ELR (cell line): ENCODE data around the gene PLBD1.
A peak's percentile ranks its signal among the peaks of the same experiment; 100 is the strongest.

Experiments used
- DNase-seq: peaks from one replicate; pipeline ENCODE4 v3.0.0-alpha.2; 2015; ENCODE audit warnings: low read depth

The PLBD1 gene, protein sequence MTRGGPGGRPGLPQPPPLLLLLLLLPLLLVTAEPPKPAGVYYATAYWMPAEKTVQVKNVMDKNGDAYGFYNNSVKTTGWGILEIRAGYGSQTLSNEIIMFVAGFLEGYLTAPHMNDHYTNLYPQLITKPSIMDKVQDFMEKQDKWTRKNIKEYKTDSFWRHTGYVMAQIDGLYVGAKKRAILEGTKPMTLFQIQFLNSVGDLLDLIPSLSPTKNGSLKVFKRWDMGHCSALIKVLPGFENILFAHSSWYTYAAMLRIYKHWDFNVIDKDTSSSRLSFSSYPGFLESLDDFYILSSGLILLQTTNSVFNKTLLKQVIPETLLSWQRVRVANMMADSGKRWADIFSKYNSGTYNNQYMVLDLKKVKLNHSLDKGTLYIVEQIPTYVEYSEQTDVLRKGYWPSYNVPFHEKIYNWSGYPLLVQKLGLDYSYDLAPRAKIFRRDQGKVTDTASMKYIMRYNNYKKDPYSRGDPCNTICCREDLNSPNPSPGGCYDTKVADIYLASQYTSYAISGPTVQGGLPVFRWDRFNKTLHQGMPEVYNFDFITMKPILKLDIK

DNA sequence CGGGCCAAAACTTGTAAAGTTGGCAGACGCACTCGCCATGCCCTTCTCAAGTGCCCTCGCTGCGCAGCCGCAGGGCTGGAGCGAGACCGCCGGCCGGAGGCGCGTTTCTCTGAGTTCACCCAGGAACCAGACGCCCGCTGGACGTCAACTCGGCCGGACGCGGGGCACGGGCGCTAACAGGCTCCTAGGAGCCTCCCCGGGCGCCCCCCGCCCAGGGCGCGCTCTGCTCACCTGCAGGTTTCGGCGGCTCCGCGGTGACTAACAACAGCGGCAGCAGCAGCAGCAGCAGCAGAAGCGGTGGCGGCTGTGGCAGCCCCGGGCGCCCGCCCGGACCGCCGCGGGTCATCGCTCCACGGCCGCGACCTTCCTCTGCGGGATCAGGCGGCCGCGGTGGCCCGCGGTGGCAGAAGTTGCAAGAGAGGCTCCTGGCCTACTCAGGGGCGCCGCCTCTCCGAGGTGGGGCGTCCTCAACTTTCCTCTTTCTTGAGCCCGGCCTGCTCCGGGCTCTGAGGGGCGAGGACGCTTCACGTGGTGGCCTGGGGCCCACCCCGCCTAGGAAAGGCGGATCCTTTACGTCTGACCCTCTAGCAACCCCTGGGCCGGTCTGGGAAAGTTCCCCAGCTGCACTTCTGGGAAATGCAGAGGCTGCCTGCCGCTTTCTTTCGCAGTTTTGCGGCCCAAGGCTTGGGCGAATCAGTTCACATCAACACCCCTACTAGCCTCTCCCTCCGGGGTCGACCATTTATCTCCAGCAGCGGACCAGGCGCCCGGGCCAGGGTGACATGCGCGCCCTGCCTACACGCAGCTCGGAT is at the start of gene PLBD1:
PLBD1 (minus strand) TSS at position 533 of the 812 bp plus-strand sequence; CDS start at position 346, 187 bp downstream.
- peak; percentile 5 for DNase-seq

DNA sequence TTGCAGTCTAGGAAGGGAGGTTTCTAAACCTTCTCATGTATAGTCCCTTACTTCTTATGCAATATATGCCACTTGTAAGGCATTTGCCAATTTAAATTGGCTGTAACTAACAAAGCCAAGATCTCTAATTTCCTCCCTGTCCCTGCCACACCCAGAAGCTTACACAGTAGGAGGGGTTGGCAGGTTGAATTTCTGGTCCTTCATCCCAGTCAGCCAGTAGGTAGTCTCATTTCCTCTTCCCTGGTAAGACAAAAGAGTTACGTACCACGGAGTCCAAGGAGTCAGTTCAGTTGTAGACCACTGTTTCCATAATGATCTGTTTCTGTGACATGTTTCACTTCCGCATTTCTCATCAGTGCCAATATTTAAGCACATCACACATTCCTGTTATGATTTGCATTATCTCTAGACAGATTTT is 47.0 kb upstream of the PLBD1 start:
- DNase-seq, result no peak

DNA sequence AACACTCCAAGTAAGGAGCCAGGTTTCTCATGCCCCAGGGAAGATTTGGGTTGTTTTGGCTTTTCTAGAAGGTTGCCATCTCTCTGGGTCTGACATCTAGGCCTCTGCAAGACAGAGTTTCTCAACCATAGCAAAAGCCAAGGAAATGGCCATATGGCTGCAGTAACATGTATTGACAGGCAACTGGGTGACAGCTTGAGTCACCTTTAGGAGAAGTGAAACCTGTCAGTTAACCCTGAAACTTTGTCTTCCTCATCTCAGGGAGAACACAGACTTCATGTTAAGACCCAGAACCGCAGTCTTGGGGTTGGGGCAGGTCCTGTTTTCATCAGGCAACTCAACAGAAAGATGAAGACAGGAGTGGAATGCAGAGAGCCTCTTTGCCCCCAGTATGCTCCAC is 46.0 kb upstream of the PLBD1 start:
- no peak for DNase-seq

DNA sequence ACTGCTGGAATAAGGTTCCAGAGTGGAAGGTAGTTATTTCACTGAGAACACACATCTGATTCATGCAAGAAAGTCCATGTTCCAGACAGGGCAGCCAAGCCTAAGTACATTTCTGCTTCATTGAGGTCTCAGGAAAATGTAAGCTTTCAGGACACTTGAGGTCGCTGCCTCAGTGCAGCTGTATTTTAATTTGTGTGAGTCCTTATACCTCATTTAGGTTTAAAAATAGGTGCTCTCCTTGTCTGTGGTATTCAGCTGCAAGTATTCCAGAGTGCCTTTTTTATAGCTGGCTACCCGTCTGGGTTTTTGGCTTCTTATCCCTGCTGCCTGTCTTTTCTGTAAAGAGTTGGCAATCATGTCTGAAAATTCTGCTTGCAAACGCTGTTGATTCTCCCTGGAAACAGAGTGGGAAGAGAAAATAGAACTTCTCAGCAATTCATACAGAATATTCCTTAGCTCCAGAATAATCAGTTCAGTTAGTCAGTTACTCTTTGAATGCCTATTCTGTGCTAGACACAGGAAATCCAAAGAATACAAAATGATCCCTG is 45.3 kb upstream of the PLBD1 start:
- DNase-seq, result no peak

DNA sequence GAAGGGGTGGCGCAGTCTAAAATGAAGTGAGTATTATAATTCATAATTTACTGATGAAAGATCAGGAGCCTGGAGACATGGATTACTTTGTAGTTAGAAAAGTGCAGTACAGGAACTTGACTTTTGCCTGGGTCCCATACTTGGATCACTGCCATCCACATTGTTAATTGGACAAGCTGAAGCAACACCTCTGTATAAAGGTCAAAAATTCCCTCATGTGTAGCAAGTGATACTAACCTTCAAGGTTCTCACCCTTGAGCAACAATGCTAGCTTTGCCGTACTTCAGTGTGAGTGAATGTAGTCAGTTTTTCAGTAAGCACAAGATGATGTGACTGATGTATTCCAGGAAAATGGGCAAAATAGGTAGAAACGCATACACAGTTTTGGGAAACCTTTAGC is 44.6 kb upstream of the PLBD1 start:
- DNase-seq, result no peak

DNA sequence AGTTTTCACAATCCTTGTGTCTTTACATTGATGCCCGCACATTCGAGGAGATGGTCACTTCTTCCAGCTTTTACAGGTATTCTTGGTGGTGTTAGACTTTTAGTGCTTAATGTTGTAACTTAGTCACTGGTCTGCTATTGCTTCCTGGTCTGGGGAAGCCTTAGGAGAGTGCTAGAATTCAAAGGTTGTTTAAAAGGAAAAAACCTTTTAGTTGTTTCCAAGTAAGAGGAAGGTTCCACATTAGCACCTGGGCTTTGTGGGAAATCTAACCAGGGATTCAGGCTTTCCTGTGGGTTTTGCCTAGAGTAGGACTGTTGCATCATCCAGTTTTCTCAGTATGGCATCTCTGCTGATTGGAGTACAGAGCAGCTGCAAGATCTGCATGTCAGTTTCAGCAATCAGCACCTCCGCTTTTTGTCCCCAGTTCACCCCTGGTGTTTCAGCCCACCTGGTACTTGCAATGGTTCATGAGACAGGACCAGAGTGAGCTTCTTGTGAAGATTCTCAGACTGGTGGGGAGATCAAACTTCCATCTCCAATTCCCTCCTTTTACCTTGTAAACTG is 44.0 kb upstream of the PLBD1 start:
- no peak for DNase-seq

DNA sequence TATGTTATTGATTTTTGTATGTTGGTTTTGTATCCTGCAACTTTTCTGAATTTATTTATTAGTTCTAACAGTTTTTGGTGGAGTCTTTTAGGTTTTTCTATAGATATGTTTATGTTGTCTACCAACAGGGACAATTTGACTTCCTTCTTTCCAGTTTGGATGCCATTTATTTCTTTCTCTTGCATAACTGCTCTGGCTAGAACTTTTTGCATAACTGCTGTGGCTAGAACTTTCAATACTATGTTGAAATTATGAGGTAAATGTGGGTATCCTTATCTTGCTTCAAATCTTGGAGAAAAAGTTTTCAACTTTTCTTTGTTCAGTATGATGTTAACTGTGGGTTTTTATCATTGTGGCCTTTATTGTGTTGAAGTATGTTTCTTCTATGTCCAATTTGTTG is 39.9 kb upstream of the PLBD1 start:
- DNase-seq, result no peak

DNA sequence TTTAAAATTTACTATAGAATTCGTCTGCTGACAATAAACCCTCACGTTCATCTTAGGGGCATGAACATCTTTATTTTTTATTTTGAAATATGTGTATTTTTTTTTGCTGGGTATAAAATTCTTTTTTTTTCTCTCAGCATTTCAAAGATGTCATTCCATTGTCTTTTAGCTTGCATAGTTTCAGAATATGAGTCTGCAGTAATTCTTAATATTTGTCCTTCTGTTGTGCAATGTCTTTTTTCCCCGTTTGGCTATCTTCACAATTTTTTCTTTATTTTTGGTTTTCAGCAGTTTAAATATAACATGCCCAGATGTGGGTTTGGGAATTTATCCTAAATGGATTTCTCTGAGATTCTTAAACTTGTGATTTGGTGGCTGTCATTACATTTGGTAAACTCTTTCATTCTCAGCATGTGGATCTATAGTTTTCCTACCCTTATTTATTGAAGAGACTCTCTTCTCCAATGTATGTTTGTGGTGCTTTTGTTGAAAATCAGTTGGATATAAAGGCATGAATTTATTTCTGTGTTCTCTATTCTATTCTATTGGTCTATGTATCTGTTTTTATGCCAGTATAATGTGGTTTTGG is 37.8 kb upstream of the PLBD1 start:
- peak; percentile 6 for DNase-seq

DNA sequence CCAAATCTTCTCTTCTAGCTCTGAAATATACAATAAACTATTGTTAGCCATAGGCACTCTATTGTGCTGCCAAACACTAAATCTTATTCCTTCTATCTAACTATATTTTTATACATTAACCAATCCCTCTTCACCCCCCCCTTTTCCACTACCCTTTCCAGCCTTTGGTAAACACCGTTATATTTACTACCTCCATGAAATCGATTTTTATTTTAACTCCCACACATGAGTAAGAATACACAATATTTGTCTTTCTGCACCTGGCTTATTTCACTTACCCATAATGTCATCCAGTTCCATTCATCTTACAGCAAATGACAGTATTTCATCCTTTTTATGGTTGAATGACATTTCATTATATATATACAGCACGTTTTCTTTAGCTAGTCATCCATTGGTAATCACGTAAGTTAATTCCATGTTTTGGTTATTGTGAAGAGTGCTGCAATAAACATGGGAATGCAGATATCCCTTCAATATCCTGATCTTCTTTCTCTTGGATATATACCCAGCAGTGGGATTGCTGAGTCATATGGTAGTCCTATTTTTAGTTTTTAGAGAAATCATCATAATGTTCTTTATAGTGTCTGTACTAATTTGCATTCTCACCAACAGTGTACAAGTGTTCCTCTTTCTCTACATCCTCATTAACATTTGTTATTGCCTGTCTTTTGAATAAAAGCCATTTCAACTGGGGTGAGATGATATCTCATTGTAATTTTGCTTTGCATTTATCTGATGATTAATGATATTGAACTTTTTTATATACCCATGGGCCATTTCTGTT is 34.2 kb upstream of the PLBD1 start:
- no peak for DNase-seq

DNA sequence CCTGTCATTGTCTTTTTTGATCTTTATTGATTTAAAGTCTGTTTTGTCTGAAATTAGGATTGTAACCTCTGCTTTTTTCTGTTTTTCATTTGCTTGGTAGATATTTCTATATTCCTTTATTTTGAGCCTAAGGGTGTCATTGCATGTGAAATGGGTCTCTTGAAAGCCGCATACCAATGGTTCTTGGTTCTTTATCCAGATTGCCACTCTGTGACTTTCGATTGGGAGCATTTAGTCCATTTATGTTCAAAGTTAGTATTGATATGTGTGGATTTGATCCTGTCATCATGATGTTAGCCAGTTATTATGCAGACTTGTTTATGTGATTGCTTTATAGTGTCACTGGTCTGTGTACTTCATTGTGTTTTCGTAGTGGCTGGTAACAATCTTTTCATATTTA is 29.8 kb upstream of the PLBD1 start:
- no peak for DNase-seq

DNA sequence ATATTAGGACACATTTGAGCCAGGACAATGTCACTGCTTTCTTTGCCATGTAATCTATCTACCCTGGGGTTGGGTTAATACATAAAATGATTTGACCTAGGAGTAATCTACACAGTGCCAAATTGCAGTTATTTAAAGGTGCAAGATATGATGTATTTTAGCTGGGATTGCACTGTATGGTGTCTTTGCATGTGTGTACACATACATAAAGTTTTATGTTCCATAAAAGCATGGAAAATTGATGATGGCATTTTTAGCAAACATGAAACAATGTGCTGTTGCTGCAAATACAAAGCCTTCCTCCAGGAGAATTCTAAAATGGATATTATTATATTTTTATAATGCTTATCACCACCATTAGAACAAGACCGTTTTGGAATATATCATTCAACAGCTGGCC is 24.0 kb upstream of the PLBD1 start:
- DNase-seq, result no peak

DNA sequence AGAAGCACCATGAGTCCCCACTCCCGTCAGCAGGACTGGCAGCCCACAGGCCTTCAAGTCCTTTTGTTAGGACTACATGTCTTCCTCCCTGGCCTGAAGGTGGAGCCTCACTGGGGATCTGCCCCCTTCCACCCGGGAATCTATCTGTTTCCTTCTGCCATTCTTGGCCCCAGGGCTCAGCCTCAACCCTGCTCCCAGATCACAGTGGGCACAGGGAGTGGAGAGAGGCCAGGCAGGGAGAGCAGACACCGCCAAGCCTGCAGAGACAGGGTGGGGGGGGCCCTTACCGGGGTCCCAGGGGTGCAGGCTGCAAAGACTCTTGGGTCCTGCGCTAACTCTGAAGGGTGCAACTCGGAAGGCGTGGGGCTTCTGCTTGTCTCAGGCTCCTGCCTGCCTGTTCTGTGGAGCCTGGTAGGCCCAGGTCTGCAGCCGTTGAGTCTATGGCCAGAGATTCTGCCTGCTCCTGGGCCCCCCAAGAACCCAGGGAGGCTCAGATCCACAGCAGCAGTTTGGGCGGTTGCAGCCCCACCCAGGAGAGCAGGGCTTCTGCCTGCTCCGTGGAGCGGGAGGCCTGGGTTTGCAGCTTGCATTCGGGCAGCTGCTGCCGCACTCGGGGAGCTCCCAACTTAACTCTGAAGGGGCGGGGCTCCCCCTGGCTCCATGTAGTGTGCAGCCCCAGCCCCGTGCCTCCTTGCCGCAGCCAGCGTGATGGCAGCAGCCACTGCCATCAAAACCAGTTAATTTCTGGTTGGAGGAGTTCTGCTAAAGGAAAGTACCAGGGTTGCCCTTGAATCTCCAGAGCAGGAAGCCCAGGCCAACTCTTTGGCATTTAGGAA is 21.7 kb upstream of the PLBD1 start:
- no peak for DNase-seq

DNA sequence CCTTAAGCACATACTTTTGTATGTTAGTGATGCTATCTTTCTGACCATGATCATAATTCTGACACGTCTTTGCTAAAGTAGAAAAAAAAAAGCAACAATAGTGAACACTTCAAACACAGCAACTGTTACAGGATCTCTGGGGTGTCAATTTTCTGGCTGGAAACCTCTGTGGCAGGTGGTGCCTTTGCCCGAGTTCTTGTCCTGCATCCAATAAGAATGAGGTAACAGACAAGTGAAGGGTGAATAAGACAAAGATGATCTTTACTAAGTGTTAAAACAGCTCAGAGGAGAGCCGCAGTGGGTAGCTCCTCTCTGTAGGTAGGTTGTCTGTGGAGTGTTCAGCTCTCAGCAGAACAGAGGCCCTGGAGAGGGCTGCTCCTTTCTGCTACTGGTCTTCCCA is 20.9 kb upstream of the PLBD1 start:
- DNase-seq, result no peak

DNA sequence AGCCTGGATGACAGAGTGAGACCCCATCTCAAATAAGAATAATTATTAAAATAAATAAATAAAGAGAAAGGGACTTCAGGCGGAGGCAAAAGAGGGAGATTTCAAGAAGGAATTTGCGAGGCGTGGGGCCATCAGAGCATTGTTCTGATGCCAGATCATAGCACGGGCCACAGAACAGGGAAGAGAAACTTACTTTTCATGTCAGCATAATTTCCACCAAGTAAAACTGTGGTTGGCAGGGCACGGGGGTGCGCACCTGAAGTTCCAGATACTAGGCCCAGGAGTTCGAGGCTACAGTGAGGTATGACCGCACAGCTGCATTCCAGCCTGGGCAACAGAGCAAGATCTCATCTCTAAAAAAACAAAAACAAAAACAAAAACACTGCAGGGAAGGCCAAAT is 11.0 kb upstream of the PLBD1 start:
- no peak for DNase-seq

DNA sequence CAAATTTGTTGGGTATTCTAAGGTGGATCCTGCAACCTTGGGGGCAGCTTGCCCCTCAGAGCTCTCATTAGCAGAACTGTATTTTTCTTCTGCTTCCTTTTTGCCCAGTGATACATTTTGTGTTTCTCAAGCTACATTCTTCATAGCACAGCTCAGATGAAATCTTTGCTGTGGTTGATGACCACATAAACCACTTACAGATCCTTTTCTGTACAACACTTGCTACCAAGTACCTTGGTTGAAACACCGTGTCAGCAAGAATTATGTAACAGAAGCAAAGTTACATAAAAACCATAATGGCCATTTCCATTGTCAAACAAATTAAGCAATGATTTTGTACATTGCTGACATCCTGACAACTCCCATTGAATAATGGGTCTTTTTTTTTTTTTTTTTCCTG is 9.7 kb upstream of the PLBD1 start:
- DNase-seq, result no peak

DNA sequence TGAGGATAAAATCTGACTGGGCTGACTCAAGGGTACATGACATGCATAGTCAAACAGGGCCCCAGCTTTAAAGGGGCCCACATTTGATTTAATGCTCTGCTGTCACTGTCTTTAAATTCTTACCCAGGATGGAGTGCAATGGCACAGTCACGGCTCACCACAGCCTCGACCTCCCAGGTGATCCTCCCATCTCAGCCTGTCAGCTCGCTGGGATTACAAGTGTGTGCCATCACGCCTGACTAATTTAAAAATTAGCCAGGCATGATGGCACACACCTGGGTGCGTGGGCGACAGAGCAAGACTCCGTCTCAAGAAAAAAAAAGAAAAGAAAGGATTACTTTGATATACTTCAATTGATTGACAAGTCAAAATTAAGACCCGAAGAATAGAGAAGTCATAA is 9.2 kb upstream of the PLBD1 start:
- DNase-seq, result no peak

DNA sequence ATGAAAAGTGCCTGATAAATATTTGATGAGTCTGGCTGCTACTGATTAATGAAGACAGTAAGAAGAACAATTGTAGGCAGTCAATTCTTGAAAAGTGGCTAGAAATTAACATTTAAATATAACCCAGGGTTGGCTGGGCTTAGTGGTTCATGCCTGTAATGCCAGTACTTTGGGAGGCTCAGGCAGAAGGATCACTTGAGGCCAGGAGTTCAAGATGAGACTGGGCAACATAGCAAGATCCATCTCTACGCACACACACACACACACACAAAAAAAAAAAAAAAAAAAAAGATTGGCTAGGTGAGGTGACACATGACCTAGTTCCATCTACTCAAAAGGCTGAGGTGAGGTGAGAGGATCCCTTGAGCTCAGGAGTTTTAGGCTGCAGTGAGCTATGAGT is 7.9 kb upstream of the PLBD1 start:
- no peak for DNase-seq

DNA sequence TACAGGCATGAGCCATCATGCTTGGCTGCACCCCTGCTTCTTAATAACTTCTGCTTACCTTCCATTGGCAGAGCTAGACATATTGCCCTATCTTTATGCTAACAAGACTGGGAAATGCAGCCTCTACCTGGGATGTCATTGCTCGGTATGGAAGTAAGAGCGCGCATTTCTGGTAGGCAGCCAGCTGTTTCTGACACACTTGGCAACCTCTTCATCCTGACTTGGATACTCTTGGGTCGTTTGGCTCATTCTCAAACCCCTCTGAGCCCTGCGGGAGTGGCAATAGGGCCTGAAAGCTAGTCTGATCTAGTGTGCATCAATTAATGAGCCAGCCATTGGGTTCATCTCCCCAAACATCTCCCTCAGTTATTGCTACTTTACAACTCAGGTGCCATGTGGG is 5.4 kb upstream of the PLBD1 start:
- no peak for DNase-seq

DNA sequence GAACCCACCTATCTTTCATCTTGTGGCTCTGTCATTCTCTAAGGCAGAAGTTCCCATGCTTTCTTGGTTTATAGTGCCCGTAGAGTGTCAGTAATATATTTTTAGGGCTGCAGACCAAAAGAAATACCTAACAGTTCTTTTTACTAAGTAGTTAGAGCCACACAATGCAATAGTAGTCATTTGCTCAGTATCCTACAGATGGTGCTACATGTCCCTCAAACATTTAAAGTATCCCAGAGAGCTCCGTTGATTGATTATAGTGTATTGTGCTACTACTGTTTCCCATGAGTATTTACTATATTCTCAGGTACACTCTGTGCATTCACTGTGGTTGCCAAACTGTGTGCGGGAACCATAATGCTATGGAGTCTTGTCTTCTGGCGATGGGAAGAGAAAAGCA is 4.7 kb upstream of the PLBD1 start:
- DNase-seq, result no peak

DNA sequence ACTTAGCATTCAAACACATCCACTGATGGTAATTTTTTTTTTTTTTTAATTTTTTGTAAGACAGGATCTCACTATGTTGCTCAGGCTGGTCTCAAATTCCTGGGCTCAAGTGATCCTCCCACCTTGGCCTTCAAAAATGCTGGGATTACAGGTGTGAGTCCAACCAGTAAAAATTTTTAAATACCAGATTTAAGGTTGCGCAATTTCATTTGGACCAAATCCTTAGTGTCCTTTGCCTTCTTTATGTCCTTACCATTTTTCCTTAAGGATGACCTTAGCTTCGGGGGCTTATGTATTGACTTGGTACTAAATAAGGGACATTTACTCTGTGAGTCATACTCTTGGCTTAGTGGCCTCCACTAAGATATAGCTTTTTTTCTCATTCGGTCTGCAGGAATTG is 4.1 kb upstream of the PLBD1 start:
- no peak for DNase-seq
